OCI-M2 (cell line): Measurements from ENCODE around the gene VANGL1.
"Not testable (repeated sequence)": the region's sequence is repeated elsewhere in the genome, so short reads cannot be mapped to it uniquely, and the experiment has no call there.

Experiments
- DNase-seq: peaks from one replicate; lab custom pipeline; 2025; ENCODE audit not compliant: unreplicated experiment; lab: John Stamatoyannopoulos, UW

VANGL1 gene

GRCh38 chr1:115641762-115642167 lies at the start of gene VANGL1:
Gene VANGL1, plus strand, starts transcription at chr1:115641970. Its CDS starts 9,444 bp downstream, at chr1:115651414.
- no peak for DNase-seq

DNA sequence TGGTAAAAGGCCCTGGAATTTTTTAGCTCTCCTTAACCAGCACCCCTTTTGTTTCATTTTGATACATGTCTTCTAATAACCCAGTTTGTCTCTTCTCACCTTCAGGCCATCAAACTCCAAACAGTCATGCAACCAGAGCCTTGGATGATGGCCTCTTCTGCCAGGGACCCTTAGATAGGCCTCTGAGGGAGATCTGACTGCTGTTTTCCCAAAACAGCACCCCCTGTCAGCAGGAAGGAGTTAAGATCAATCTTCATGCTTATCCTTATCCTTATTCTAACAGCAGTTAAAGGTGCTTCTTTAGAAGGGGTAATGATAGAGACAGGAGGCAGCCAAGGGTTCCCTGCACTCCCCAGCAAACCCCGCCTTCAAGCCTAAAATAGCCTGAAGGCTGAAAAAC lies 49.5 kb upstream of the VANGL1 start:
- DNase-seq = no peak

DNA sequence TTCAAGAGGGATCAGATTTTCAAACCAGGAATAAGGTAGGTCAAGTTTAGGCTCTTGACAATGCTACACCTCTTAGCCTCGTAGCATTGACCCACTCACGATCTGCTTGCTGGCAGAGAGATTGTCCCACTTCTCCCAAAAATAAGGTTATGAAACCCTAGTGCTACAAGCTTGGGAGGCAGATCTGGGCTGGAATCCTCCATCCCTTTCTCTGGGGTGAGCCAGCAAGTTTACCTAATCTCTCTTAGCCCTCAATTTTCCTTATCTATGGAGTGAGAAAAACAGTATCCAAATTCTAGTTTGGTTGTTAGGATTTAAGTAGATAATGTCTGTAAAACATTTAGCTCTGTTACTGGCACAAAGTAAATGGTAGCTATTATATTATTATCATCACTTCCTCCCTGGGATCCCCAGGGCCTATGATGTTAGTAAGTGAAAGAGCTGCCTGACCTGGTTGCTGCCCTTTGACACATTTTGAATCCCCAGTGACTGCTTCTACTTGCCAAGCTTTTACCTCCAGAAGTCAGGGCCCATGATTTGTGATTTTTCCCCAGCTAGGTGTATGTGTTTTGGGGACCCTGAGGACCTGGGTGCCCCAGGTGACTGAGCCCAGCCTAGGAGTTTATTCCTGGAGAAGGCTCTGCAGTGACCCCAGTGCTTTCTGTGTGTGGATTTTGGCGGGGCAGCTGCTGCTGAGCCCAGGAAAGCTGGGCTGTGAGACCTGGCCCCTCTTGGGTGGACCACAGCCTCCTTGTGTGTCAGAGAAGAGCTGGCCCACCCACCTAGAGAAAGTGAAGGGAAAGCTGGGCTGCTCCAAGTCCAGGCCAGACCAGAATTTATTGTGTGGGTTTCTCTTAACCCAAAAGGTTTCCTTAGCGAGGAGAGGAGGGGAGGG lies 48.2 kb upstream of the VANGL1 start:
- DNase-seq = no peak

DNA sequence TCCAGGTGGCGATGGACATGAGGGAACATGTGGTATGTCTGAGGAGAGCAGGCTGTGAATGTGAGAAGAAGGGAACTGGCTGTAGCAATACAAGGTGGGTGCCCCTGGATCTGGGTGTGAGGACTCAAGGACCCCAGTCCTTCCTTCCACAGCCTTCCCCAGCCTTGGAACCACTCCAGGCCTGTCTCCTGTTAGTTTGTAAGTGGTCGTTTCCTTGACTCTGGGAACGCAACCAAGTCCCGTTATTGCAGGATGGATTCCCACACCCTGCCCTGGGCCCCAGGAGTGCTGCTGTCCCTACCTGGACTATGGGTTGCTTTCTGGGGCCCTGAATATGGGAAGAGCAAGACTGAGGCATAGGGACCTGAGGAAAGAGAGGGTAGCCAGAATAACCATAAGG lies 47.2 kb upstream of the VANGL1 start:
- no peak for DNase-seq

DNA sequence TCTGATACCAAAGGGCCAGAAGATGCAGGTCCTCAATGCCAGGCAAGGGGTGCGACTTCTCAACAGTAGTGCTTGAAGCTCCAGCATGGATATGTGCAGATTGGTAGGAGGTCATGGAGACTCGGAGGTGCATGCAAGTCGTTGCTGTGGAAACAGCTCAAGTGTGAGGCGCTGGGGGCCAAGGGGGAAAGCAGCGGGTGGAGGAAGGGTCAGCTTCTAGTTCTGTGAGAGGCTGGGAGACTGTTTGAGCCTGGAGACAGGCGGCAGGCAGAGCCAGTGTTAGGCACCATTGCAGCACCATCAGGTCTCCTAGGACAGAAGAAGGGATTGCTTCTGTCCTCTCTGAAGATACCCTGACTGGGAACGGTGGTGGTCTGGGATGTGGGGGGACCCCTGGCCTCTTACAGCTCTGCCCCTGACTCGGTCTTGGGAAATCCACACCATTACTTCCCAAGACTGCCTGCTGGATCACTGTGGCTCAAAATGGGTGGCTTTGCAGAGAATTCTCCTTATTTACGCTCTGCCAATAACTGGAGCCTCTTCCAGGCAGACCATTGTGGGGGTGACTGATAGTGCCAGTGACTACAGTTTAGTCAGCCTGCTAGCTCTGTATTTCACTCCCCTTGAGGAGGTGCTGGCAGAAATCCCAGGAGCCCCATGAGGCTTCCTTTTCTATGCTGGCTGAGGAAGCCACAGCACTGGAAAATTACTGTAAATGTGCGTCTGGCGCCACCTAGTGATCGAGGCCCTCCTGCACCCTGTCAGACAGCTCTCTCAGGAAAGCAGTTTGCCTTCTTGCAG lies 46.3 kb upstream of the VANGL1 start:
- peak; percentile 20 for DNase-seq

DNA sequence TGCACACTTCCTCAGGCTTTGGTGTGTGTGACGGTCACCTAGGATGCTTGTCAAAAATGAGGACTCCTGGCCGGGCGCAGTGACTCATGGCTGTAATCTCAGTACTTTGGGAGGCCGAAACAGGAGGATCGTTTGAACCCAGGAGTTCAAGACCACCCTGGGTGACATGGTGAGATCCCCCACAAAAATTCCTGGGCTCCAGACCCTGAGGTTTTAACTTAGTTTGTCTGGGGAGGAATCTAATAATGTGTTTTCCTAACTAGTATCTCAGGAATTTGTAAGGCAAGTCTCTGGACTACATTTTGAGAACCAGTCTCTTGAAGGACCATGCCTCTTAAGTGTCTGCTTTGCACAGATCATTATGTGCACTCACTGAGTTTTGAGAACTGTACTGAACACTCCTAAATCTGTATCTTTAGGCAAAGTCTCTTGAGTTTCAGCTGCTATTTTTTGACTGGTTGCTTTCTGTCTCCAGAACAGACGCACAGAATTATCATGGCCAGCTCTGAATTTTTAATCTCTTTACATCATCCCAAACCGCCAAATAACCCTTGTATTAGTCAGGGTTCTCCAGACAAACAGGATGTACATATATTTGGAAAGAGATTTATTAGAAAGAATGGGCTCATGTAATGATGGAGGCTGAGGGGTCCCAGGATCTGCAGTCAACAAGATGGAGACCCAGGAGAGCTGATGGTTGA lies 45.5 kb upstream of the VANGL1 start:
- DNase-seq = no peak

GRCh38 chr1:115604508-115604907 lies 37.3 kb upstream of the VANGL1 start:
- DNase-seq = no peak

- DNase-seq = no peak
These were observed 35.5 kb upstream of the VANGL1 start for GRCh38 chr1:115606305-115606704.

GRCh38 chr1:115609021-115609420 lies 32.7 kb upstream of the VANGL1 start:
- DNase-seq = no peak

GRCh38 chr1:115613767-115614166 lies 28.0 kb upstream of the VANGL1 start:
- no peak for DNase-seq

- DNase-seq = no peak
These were observed 21.3 kb upstream of the VANGL1 start for GRCh38 chr1:115620453-115620852.

- no peak for DNase-seq
These were observed 20.8 kb upstream of the VANGL1 start for GRCh38 chr1:115620950-115621349.

- DNase-seq = no peak
These were observed 16.9 kb upstream of the VANGL1 start for GRCh38 chr1:115624859-115625258.

DNA sequence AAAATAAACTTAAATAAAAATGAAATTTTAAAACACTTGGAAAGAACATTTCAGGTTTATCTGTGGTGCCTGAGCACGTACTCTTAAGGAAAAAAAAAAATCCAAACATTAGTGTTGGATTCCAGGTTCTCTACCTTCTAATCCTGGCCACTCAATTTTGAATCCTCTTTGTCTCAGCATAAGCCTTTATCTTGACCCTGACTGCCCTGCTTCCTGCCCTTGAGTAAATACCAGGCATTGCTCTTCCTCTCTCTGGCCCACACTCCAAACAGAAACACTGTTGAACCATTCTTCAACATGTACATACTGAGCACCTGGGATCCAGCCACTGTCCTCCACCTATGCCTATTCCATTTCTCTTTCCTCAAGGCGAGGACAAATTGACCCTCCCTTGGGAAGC lies 11.4 kb upstream of the VANGL1 start:
- DNase-seq = no peak

GRCh38 chr1:115632251-115633026 lies 9.3 kb upstream of the VANGL1 start:
- no peak for DNase-seq

DNA sequence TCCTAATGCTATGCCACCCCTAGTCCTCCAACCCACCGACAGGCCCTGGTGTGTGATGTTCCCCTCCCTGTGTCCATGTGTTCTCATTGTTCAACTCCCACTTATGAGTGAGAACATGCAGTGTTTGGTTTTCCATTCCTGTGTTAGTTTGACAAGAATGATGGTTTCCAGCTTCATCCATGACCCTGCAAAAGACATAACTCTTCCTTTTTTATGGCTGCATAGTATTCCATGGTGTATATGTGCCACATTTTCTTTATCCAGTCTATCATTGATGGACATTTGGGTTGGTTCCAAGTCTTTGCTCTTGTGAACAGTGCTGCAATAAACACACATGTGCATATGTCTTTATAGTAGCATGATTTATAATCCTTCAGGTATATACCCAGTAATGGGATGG lies 8.2 kb upstream of the VANGL1 start:
- DNase-seq = not testable (repeated sequence)

DNA sequence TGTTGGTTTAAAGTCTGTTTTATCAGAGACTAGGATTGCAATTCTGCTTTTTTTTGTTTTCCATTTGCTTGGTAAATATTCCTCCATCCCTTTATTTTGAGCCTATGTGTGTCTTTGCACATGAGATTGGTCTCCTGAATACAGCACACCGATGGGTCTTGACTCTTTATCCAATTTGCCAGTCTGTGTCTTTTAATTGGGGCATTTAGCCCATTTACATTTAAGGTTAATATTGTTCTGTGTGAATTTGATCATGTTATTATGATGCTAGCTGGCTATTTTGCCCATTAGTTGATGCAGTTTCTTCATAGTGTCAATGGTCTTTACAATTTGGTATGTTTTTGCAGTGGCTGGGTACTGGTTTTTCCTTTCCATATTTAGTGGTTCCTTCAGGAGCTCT lies 4.5 kb upstream of the VANGL1 start:
- DNase-seq = not testable (repeated sequence)

GRCh38 chr1:115640384-115640783 lies 1.4 kb upstream of the VANGL1 start:
- no peak for DNase-seq

DNA sequence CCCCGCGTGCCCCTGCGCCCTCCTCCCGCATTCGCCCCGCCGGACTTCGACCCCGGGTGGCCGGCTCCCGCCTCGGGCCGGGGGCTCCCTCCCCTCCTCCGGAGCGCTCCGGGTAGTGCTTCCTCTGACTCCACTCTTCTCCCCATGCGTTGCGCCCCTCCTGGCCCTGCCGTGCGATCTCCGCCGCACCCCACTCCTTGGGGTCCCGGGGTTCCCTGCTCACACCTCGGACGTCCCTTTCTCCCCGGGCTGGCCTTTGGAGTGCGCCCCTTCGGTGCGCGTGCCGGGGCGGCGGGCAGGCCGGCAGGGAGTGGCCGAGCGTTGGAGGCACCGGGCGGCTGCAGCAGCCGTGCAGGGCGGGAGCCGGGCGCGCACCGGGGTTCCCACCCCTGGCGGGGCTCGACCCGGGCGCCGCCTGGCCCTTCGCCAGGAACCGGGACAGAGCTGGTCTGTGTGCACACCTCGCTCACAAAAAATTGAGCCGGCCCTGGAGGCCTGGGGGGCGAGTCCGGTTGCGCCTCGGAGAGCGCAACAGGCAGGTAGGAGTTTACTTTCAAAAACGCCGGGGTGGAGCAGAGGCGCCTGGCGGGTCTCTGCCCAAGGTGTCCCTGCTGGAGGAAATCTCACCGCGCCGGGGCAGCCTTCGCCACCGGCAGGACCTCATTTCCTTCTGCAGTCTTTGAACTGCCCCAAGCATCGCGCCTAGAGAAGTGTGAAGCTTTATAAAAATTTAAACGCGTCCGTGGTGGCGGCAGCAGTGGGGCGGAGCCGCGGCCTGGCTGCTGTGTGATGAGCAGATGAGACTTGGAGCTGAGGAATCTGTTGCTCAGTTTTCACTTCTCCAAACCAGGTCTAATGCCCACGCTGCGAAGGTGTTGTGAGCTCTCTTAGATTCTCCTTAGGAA lies 650 bp downstream of the VANGL1 start:
- DNase-seq = no peak

- DNase-seq = no peak
These were observed 1.5 kb downstream of the VANGL1 start for GRCh38 chr1:115643225-115643624.
